Activated CD4-positive, alpha-beta T cell treated with anti-CD3 and anti-CD28 coated beads for 1 hour (primary cell): ENCODE data around the gene DTX1.

Source experiments
- DNase-seq: peaks from one replicate; pipeline ENCODE4 v3.0.0-alpha.2; 2020

The DTX1 gene

DNA sequence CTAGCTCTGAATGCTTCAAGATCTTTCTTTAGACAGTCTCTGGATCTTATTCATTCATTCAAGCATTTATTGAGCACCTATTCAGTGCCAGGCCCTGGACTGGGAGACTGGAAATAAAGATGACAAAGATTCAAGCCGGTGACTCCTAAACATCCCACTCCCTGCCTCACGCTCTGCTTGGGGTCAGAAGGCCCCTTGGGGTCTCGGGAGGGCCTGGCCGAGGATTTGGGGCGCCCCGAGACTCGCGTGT is 224 bp upstream of the DTX1 start:
- no peak for DNase-seq

DNA sequence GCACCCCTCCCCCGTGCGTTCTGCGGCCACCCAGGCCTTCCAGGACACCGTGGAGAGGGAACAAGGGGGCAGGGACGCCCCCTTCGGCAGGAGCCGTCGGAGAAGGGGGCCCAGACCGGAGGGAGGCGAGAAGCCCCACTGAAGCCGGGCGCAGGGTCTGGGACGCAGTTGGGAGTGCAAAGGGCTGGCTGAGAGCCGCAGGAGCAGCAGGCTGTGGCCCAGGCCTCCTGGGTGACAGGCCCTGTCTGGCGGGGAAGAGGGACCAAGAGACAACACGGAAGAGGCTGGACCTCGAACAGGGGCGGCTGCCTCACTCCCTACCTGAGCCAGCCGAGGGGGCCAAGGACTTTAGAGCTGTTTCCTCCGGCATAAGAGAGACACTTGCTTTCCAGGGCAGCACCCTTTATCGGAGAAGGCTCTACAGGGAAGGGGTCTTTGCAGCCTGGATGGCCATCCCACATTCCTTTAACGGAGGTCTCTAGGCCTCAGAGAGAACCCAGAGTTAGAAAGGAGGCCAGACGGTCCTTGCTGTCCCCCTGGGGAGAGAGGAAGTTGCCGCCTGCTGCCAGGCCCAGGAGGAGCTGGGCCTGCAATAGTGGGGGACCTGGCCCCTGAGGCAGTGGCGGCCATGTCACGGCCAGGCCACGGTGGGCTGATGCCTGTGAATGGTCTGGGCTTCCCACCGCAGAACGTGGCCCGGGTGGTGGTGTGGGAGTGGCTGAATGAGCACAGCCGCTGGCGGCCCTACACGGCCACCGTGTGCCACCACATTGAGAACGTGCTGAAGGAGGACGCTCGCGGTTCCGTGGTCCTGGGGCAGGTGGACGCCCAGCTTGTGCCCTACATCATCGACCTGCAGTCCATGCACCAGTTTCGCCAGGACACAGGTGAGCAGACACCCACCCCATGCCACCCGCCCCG is 1.3 kb downstream of the DTX1 start:
- no peak for DNase-seq

DNA sequence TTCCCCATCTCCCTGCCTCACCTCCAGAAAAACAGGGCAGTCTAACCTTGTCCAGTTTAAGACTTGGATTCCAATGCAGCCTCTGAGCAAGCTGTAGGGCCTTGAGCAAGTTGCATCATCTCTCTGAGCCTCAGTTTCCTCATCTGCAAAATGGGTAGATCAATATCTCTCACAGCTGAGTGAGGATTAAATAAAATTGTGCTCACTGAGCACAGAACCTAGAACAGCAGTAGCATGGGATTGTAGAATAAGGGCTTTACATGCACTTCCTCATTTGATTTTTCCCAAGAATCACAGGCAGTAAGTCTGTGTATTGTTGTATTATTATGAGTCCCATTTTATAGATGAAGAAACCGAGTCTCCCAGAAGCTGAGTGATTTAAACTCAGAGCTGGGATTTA is 2.0 kb downstream of the DTX1 start:
- no peak for DNase-seq

DNA sequence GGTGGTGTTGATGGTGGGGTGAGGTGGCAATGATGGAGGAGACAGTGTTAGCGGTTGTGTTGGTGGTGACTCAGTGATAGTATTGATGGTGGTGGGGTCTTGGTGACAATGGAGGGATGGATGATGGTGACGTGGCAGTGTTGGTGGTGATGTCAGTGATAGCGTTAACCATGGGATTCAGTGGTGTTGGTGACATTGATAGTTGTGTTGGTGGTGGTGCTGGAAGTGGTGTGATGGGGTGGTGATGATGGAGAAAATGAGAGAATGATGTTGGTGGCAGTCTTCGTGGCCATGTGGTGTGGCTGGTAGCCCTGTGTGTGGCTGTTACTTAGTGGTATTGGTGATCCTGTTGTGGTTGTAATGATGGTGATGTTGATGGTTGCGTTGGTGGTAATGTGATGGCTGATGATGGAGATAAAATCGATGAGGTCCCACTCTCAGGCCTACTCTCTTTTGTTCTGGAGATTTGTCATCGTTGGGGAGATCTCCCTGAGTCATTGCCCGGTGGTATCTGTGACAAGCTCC is 2.6 kb downstream of the DTX1 start:
- DNase-seq, result no peak

DNA sequence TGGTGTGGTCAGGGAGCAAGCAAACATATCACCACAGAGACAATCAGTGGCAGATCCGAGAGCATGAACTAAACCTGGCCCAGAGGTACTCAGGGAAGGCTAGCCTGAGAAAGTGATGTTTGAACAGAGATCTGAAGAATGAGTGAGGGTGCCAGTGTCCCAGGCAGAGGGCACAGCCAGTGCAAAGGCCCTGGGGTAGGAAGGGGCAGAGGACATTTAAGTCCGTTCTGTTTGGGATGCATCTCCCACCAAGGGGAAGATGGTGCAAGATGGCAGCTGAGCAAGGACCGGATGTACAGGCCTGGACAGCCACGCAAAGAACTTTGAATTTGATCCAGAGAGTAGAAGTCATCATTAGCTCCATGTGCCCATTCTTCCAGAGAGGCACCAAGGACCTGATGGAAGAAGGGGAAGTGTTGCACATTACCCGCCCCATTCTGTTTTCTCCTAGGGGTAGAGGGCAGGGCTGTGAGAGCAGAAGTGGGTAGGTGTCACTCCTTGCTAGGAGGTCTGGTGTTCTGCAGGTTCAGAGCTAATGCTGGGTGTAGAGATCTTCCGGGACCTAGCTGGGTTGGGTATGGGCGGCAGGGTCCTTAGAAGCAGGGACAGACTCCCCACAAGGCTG is 3.9 kb downstream of the DTX1 start:
- DNase-seq, result no peak

DNA sequence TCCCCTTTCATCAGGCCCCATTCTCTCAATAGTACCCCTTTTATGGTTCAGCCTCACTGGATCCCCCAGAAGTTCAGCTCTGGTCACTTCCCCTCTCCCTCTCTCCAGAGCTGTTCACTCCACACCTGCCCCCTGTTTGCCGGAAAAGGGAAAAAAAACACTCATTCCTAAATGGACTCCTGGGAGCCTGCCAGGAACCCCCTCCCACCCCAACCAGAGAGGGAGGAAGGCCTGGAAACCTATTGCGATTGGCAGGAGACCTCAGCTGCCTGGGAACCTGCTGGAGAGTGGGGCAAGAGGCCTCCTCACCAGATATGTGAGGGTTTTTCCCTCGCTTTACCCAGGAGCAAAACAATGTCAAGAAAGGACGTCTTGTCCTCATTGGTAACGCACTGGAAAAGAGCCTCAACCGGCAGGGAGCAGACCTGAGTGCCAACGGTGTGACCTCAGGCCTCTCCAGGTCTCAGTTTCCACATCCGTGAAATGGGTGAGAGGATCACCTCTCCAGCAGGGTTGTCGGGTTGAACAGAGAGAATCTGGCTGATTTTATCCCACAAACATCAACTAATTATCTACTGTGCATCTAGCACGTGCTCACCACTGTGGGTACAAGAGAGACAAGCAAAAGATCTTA is 4.6 kb downstream of the DTX1 start:
- no peak for DNase-seq

DNA sequence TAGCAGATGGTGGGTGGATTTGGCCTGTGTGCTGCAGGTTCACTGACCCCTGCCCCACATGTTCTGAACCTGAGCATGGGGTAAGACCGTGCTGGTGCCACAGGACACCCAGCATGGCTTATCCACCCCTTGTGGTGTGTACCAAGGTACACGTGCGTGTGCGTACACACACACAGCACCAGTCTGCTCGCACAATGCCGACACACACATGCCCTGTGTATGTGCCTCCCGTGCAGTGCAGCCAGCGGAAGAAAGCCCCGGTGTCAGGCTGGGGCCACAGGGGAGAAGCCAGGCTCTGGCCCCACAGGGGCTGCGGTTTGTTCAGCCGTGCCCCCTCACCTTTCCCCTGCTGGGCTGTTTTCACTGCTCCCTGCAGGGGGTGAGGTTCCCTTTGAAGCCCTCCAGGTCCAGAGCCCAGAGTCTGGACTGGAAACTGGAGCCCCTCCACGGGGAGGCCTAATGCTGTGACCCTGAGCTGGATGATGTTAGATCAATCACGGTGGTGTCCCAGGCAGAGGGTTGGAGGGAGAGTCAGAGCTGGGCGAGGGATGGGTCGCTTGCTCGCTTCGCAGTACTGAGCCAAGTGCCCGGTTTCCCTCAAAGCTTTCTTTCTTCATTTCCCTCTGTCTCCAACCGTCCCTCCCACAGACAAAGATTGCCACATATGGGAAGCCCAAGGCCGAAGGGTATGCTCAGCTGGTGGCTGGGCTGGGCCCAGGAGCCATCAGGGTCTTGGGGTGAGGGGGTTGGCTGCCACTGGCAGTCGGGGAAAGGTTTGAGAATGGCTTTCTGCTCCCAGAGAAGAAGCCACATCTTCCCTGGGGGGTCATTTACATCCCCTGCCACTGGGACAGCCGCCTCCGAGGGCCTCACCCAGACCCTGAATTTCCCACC is 6.2 kb downstream of the DTX1 start:
- DNase-seq, result no peak

DNA sequence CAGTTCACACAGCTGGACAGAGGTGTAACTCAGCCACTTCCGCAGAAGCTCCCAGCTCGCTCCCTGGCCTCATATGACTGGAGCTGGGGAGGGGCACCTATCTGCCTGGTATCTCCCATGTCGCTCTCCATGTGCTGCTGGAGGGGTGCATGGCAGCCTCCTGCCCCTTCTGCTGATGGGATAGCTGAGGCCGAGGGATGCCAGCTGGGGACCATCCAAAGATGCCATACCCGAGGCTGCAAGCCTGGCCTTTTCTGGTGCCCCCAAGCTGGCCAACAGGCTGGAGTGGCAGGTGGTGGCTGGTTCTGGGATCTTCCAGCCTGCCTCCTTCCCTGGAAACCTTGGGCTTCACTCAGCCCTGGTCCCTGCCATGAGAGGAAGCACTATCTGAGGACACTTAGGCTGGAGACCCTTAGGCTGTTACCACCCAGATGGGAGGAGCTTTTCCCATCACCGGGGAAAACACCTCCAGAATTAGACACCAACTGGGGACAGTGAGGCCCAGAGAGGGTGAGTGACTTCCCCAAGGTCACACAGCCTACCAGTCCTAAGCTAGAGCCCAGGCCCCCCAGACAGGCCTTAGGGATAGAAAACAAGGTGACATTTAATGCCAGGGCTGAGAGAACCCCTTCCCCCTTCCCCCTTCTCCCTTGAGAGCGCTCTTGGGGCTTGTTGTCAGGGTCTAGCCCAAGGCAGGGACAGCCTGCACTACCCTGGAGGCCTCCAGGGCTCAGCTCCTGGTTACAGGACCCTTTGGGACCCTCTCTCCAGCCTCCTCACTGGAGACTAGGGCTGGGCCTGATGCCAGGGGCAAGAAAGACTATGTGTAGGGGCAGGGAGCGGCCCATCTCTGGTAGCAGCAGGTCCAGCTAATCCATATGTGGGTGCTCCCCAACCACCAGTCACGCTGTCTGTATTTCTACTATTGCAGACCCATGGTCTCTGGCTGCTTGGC is 7.1 kb downstream of the DTX1 start:
- no peak for DNase-seq

DNA sequence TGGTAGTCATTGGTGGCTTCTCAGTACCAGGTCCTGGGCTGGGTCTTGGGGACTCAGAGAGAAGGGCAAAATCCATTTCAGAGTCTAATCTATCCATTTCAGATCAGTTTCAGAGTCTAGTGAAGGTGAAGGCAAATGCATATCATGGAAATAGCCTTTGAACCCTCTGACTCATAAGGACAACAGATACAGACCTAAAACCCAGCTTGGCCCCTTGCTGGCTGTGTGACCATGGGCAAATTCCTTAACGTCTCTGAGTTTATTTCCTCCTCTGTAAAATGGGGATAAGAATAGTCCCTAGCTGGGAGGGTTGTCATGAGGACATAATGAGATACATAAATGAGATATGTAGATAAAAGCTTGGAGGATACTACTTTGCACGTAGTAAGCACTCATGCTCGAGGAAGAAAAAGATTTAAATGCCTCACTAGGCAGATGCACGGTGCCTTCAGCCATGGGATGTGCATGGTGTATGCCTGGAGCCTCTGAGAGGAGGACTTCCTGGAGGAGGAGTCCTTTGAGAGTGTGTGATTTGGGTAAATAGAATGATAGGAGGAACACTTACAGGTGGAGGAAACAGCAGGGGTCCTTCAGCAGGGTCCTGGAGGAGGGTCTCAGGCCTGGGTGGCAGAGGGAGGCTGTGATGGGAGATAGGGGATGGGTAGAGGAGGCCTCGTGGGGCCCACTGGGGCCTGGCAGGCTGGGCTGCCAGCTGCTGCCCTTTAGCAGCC is 8.0 kb downstream of the DTX1 start:
- no peak for DNase-seq

DNA sequence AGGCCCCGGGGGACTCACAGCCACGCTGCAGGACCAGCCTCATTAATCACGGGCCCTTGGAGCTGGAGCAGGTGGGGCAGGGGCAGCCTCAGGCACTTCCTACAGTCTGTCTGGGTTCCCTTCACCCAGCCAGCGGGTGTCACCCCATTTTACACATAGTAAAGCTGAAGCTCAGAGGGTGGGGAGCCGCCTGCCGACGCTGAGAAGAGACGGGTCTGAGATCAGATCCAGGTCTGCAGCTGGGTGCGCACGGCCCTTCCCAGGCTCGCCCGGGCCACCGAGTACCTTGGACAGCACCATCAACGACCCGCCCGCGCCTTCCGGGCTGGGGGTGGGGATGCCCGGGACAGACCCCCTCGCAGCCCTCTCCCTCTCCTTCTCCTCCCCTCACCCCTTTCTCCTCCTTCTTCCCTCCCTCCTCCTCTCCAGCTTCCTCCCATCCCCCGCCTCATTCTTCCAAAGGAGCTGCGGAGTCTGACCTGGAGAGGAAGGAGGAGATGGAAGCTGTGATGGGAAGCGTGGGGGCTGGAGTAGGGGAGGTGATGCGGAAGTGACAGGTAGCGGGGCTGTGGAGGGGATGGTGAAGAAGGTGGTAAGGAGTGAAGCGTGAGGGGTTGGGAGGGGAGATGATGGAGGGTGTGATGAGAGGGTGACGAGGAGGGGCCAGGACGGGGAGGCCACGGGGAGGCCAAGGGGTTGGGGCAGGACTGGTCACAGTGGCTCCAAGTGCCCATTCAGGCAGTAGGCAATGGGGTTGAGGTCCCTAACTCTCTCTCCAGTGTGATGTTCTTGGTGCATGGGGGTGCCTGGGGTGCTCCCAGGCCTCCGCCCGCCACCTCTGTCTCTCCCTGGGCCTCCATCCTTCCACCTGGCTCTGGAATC is 8.8 kb downstream of the DTX1 start:
- DNase-seq, result no peak

DNA sequence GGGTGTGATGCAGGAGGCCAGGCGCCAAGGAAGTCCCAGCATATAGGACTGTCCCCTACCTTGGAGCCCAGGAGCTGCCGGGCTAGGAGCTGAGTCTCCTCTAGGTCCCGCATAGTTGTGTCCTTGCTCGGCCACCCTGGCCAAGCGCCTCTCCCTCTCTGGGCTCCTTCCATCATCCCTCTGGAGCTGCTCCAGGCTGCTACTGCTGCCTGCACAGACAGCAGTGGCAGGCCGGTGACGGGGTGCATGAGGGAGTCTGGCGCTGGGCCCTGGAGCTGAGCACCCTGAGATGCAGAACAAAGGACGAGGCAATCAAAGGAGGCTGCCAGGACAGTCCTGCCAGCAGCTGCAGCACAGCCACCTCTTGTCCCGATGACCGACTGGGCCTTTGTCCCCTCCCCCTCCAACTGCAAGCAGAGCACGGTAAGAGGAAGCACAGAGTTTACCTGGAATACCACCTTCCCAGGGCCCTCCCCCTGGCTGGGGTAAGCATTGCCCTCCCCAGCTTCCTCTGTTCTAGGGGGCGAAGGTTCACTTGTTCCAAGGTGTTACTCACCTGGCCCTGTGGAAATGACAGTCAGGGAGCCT is 10.4 kb downstream of the DTX1 start:
- DNase-seq, result no peak

DNA sequence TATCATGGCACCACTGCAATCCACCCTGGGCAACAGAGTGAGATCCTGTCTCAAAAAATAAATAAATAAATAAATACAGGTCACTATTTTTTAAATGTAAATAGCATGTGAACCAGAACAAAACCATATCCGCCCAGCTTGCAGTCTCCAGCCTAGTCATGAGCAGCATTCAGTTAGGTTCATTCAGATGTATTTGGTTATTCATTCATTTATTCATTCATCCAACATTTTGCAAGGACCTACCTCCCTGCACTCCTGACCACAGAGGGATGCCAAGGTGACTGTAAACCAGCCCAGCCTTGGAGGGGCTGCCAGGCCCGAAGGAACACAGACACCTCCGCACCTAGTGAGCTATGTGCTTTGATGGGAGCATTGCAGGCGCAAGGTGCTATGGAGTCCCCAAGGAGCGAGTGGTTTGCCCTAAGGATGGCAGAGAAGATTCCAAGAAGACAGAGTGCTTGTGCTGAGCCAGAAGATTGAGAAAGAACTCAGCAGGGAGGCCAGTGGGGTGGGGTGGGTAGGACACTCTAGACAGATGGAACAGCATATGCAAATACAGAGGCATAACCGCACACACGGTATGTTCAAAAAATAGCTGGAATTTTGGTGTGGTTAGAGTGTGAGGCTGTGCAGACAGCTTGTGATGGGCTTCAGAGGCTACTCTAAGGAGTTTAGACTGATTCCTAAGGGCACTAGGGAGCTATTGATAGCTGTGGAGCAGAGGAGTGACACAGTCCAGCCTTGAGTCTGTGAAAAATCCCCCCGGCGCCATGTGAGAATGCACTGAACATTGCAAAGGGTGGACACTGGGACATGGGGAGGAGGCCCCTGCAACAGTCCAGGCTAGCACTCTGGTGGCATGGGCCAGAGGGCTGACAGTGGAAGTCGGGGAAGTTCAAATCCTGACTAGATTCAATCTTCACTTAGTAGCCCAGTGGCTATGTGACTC is 11.7 kb downstream of the DTX1 start:
- DNase-seq, result no peak

DNA sequence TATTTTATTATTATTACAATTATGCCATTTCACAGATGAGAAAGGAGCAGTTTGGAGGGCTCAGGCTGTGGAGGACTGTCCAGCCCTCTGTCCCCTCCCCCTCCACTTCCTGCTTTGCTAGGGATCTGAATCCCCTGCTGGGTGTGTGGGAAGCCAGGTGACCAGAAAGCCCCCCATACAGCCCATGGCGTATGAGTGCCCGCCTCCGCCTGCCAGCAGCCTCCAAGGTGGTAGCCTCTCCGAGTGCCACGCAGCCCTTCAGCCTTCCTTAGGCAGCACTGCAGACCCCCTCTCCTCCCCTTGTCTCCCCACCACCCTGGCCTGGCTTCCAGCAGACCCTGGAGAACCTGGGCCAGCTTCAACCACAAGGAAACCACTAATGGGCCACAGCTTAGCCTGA is 12.6 kb downstream of the DTX1 start:
- no peak for DNase-seq

DNA sequence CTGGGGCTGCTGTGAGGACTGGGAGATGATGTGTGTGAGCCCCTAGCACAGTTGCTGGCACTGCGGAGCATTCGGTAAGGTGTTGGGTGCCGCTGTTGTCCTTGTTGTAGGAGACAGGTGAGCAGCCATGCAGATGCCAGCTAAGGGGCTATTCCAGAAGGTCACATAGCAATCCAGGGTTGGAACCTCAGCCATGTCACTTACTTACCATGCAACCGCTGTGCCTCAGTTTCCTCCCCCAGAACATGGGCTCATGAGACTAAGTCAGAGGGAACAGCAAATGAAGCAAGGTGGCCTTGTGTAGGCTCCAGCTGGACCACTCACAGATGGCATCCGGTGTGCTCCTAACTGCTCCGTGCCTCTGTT is 13.2 kb downstream of the DTX1 start:
- DNase-seq, result no peak

DNA sequence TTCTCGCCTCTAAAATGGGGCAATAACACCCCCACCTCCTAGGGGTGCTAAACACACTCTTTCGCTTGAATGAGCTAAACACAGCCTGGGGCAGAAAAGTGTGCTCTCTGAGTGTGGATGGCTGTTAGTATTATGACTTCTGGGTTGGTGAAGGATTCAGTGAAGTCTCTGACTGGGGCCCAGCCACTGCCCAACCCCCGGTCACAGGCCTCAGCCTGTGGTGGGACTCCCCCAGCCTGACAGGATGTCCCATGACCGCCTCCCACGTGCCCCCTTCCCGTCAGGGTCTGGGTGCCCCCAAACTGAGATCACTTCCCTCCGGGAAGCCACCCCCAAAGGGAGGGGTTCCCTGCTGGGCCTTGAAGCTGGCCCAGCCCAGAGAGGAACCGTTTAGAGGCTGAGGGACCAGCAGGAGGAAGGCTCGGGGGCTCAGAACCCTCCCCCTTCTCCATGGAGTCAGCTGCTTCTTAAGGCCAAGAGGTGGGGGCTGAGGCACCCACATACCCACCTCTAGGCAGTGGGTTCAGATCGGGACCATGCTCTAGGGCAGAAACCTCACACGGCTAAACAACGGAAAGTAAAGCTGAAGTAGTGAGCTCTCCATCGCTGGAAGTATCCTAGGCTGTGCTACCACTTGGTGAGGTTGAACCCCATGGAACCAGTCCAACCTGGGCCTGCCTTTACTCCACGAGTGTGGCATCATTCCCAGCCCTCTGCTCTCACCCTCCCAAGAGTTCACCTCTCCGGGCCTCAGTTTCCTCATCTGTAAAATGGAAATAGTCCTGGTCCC is 13.8 kb downstream of the DTX1 start:
- DNase-seq, result no peak

DNA sequence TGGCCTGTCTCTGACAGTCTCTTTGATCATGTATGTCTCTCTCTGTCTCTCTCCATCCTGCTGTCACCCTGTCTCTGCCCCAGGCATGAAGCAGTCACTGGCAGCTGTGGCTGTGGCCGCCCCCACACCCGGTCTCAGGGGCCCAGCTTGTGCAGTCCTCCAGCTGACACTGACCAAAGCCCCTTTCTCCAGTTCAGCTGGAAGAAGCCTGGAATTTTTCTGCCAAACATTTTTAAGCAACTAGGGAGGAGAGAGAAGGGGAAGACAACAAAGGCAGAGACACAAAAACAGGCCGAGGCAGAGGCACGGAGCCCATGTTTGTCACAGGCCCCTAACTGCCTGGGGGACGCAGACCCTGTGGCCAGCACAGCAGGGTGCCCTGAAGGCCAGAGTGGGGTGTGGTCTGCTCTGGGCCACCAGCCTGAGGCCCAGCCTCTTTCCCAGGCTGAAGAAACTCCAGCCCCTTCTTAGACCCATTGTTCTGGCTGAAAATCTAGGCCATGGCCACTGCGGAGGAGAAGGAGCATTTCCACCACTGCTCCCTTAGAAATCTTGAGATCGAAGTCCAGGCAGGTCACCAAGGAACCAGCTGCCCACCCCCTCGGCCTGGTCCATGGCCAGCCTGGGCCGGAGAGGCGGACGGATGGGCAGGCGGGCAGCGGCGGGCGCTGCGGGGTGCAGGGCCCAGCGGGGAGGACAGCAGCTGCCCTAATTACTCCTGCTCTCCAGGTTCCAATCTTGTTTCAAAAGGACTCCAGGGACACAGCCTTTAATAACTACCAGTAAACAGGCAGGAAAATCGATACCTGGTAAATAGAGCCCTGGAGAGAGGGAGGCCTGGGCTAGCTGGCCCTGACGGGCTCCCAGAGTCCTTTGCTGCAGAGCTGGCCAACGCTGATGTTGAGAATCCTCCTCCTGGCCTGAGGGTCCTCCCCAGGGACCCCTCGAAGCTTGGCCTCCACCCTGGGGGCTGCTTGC is 14.9 kb downstream of the DTX1 start:
- no peak for DNase-seq
